Measurements from ENCODE around the gene FBXW8.

GRCh38 chr12:116959198-116959460 is 48.4 kb downstream of the FBXW8 start:
- TF ChIP-seq CTCF (conservative IDR thresholded peaks at IDR 0.05 in 1 of 2, IDR thresholded peaks at IDR 0.05 in 1 of 2; ENCODE audit: extremely low read depth in 1 of 2, insufficient read depth in 1 of 2, low read depth in 1 of 2, low read length in 2 of 2) (no peak), EZH2 (IDR thresholded peaks at IDR 0.05; ENCODE audit: borderline replicate concordance, low read length) (no peak)

All from mammary epithelial cell (primary cell).